NCI-H2107 treated with DMSO at 0.1 percent for 48 hours (cell line): ENCODE results near the gene GLT6D1.
"Not testable (repeated sequence)": the region's sequence is repeated elsewhere in the genome, so short reads cannot be mapped to it uniquely, and the experiment has no call there.

Experiments
- DNase-seq: peaks from one replicate; lab custom pipeline; 2025; ENCODE audit not compliant: unreplicated experiment; lab: John Stamatoyannopoulos, UW

The GLT6D1 gene, protein sequence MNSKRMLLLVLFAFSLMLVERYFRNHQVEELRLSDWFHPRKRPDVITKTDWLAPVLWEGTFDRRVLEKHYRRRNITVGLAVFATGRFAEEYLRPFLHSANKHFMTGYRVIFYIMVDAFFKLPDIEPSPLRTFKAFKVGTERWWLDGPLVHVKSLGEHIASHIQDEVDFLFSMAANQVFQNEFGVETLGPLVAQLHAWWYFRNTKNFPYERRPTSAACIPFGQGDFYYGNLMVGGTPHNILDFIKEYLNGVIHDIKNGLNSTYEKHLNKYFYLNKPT

DNA sequence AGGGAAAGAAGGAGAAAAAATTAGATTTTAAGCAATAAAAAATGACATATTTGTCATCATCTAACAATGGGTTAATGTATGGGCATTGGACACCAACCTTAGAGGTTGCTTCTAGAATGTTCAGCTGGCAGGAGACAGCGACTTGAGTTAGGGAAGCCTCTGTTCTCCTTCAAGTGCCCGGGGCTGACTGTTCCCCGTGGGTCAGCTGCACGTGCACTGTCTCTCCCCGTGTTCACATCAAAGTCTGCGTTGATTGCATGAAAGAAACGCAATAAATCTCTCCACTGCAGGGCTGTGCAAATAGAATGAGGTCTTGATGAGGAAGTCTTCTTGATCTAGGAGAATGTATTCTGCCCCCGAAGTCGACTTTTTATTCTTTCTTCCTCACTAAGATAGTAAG is at the start of gene GLT6D1:
TSS of gene GLT6D1 (minus strand) at position 345 of the 400 bp plus-strand sequence. CDS start 353 bp downstream, outside the sequence.
- DNase-seq = no peak

DNA sequence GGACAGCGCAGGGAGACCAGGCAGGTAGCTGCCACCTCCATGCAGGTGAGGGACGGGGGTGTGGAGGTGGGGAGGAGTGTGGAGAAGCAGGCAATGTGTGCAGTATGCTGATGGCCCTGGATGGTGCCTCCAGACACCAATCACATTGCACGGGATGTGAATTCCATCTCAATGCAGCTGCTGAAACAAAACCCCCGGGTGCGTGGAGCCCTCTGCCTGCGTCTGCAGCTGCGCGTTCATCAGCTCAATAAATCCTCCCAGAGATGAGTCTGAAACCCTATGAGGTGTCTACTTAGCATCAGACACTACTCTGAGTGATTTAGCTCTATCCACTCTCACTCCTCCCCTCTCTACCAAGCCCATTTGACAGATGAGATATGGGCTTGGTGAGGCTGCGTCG is 49.7 kb upstream of the GLT6D1 start:
- no peak for DNase-seq

GRCh38 chr9:135687216-135687615 is 47.9 kb upstream of the GLT6D1 start:
- no peak for DNase-seq

DNA sequence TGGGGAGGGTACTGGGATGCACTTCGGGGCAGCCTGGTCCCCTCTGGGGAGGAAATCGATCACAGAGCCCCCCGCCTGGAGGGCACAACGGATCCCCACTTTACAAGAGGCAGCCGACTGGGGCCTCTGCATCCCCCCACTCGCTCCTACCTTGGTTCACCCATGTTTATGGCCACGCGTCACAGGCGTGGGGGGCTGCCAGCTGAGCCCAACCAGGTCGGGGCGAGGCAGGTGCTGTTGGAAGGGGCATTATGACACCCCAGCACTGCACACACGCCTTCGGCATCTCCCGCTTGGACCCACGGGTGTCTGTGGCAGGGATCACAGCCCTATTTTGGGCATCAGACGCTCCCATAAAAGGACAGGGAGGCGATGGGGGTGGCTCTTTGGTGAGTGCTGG is 45.4 kb upstream of the GLT6D1 start:
- DNase-seq = no peak

GRCh38 chr9:135683401-135684034 is 44.2 kb upstream of the GLT6D1 start:
- DNase-seq = no peak

DNA sequence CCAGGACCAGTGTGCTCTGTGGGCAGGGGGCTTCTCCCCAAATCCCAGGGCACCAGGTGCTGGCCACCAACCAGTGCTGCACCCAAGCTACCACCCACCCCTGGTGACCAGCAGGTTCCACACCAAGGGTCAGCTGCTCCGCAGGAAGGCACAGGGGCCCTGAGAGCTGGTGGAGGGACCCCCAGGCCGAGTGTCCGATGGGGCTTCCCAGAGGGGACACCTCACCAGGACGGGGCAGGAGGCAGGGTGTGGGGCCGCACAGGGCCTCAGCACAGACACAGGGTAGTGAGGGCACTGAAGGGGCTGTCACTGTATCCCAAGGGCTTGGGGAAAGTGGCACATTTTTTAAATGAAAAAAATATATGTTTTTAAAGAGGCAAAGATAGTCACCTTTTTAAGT is 41.8 kb upstream of the GLT6D1 start:
- no peak for DNase-seq

DNA sequence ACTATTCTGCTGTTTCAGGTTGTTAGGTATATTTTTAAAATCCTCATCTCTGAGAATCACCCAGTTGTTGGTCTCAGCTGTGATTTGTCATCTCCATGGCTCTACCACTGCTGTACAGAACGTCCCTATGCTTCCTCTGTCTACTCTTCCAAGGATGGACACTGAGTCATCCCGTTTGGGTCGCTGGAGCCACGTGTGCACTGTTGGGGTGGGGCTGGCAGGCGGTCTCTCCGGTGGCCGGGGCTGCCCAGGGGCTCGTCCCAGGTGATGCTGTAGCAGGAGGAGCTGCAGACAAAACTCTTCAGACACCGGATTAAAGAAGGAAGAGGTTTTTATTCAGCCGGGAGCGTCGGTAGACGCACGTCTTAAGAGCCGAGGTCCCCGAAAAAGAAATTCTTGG is 40.7 kb upstream of the GLT6D1 start:
- DNase-seq = no peak

GRCh38 chr9:135678236-135679017 is 39.1 kb upstream of the GLT6D1 start:
- DNase-seq = no peak

GRCh38 chr9:135677641-135678168 is 38.4 kb upstream of the GLT6D1 start:
- no peak for DNase-seq

DNA sequence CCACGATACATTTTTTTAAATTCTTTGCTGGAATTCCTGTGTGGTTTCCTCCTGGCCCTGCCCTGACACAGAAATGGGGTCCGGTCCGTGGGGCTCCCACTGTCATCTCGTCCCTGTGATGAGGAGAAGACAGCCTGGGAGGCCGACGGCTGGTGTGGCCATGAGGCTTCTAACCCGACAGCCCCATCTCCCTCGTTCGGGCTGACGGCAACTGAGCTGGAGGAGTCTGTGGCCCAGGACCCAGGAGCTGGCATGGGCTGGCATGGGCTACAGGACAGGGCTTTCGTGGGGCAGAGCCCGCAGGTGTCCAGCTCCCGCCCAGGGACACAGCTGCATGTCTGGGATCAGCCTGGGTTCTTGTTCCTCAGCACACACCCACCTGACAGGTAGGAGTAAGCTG is 37.6 kb upstream of the GLT6D1 start:
- DNase-seq = no peak

GRCh38 chr9:135674977-135675376 is 35.6 kb upstream of the GLT6D1 start:
- DNase-seq = no peak

- no peak for DNase-seq
Observed at GRCh38 chr9:135673941-135674340, 34.6 kb upstream of the GLT6D1 start.

GRCh38 chr9:135672786-135673185 is 33.4 kb upstream of the GLT6D1 start:
- DNase-seq = not testable (repeated sequence)

DNA sequence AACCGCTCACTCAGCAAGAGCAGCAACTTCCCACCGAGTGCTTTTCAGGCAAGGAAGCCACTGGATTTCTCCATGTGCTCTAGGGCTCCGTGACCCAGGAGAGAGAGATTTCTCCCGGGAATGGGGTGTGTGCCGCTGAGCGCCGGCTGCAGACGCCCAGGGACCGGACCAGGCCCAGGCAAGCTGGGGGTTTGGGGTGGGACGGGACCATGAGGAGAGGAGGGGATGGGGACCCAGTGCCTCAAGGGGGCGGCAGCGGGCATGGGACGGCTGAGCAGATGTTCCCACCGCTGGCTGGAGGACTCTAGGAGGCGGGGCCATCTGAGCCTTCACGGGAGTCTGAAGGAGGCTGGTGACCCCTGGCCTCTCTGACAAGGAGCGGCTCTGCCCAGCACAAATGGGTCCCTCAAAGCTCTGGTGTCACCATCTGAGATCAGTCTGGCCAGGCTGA is 32.3 kb upstream of the GLT6D1 start:
- no peak for DNase-seq

- no peak for DNase-seq
Observed at GRCh38 chr9:135670721-135671590, 31.6 kb upstream of the GLT6D1 start.

DNA sequence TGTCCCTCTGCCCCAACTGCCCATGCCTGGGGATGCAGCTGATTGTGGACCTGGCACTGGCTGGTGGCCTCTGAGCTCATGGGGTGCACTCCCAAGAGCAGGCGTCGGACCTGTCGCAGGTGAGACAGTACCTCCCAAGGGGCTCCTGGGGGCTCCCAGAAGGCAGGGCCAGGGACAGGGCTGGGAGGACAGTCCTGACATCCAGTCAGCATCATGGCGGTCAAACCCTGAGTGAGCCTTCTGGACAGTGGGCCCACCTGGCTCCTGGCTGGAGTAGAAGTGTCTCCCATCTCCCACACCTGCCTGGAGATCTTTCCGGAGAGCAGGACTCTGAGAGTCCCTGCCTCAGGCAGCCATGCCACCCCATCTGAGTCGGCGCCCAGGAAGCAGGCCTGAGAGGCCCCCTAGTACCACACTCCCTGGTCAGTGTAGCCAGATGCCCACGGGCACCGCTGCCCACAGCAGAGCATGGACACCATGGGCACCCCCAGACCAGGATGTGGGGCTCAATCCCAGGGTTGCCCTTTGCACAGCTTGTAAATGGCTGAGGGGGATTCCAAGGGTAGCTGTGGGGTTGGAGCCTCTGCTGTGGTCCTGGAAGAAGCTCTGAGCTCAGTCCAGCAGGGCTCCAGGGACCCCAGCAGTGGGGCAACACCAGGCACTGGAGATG is 30.4 kb upstream of the GLT6D1 start:
- no peak for DNase-seq

DNA sequence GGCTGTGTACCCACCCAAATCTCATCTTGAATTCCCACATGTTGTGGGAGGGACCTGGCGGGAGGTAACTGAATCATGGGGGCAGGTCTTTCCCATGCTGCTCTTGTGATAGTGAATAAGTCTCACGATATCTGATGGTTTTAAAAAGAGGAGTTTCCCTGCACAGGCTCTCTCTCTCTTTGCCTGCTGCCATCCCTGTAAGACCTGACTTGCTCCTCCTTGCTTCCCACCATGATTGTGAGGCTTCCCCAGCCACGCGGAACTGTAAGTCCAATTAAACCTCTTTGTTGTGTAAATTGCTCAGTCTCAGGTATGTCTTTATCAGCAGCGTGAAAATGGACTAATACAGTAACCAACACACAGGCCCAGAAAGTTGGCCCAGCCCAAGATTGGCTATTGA is 29.7 kb upstream of the GLT6D1 start:
- DNase-seq = not testable (repeated sequence)

GRCh38 chr9:135667463-135668001 is 28.2 kb upstream of the GLT6D1 start:
- DNase-seq = no peak

DNA sequence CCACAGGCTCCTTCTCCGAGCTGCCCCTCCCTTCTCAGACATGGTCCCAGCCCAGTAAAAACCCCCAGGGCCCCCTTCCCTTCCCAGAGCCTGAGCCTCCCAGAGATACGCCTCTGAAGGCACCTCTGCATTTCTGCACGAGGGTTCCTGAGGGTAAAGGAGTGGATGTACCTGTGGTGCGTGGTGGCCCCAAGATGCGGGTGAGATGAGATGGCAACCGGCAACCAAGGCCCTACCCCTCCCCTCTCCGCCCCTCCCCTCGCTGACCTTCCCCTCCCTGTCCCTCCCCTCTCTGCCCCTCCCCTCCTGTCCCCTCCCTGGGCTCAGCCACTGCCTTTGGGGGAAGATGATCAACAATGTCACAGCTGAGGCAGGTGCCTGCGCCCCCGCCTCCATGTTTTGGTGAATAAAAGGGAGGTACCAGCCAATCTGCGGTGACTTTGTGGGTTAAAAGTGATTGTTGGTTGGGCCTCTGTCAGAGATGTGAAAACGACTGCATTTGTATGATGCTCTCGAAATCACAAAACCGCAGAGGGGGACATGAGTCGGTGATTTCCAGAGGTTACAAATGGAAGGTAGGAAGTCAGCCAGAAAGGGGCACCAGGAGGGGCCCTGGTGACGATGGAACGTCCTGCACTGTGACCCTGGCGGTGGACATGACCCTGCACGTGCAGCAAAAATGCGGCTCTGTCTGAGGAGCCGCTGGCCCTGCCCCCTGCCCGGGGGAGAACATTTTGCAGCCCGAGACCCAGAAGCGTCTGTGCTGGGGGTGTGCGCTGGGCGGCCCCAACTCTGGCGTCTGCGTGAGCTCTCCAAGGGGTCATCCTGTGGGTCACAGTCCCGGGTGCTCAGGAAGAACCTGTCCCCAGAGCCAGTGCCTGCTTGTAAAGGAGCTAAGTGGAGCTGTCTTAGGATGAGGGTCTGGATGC is 27.5 kb upstream of the GLT6D1 start:
- DNase-seq = no peak
